GM12878 (cell line): ENCODE results near the gene ATL2. TPM values are rescaled to one million over a fixed set of nuclear protein-coding genes. Genes with fewer than 3 reads are reported as not detected.

Experiments
- ATAC-seq: fragments of 200-7000 bp; cut with Tn5 transposase; 3 replicates; pipeline ENCODE4 v1.9.1; 2020; ENCODE audit warnings: mild to moderate bottlenecking, moderate library complexity
- BruUV-seq: library from RNA; stranded (reverse); fragments of 400-500 nt; replicated peaks from 2 replicates; lab custom pipeline; 2021; lab: Mats Ljungman, UMichigan
- CTCF ChIA-PET: fragments of 300-600 bp; sonication (Branson Sonifier 250); formaldehyde crosslinking; extraction: SDS; loops from one replicate; lab custom pipeline; 2021; ENCODE audit warnings: inconsistent platforms; lab: Yijun Ruan, JAX
- POLR2A ChIA-PET: fragments of 350-600 bp; formaldehyde crosslinking; extraction: SDS; loops from one replicate; lab custom pipeline; 2021; ENCODE audit warnings: inconsistent platforms; lab: Charles Lee
- RAD21 ChIA-PET: fragments of 300-600 bp; sonication (Branson Sonifier 250); formaldehyde crosslinking; loops from one replicate; lab custom pipeline; 2023; ENCODE audit warnings: antibody characterized with exemption; ENCODE audit not compliant: unreplicated experiment; lab: Charles Lee
- SMC1A ChIA-PET: fragments of 300-600 bp; sonication (Branson Sonifier 250); formaldehyde crosslinking; loops from one replicate; lab custom pipeline; 2023; ENCODE audit not compliant: unreplicated experiment, uncharacterized antibody; lab: Charles Lee
- DNase-seq: peaks from one replicate; pipeline ENCODE4 v3.0.0-alpha.2; 2011; ENCODE audit warnings: low read depth, low spot score
- FAIRE-seq: peaks from 3 replicates; lab custom pipeline; 2011; peaks lifted over from hg19 to GRCh38; lab: Jason Lieb, UNC
- H2AFZ ChIP-seq: 2 replicates; pipeline ENCODE4 v1.6.0; 2011; ENCODE audit warnings: low read depth, low read length, control low read depth; ENCODE audit not compliant: control insufficient read depth
- H3K27ac ChIP-seq: 2 replicates; pipeline ENCODE4 v1.5.1; 2011; ENCODE audit warnings: control low read depth; ENCODE audit not compliant: control insufficient read depth, insufficient read depth
- H3K27me3 ChIP-seq, 2 experiments: replicated peaks in 1 of 2; 2 replicates each; pipeline versions ENCODE4 v1.6.0 to v1.6.1; 2011; ENCODE audit warnings: low read length in 1 of 2; ENCODE audit not compliant: control insufficient read depth in 2 of 2, insufficient read depth in 2 of 2
- H3K36me3 ChIP-seq, 2 experiments: 2 replicates each; pipeline ENCODE4 v1.5.1; 2011; ENCODE audit warnings: low read length in 1 of 2; ENCODE audit not compliant: control insufficient read depth in 2 of 2, insufficient read depth in 2 of 2
- H3K4me1 ChIP-seq: 2 replicates; pipeline ENCODE4 v1.6.1; 2011; ENCODE audit warnings: mild to moderate bottlenecking, low read length, moderate library complexity, mixed read lengths; ENCODE audit not compliant: control insufficient read depth, insufficient read depth
- H3K4me2 ChIP-seq: 2 replicates; pipeline ENCODE4 v1.6.0; 2011; ENCODE audit warnings: control low read depth; ENCODE audit not compliant: control insufficient read depth, insufficient read depth
- H3K4me3 ChIP-seq: fragments of 200-600 bp; sonication (generic); 2 replicates; pipeline ENCODE4 v1.5.1; 2016
- H3K79me2 ChIP-seq: 2 replicates; pipeline ENCODE4 v1.6.0; 2011; ENCODE audit warnings: low read length; ENCODE audit not compliant: control insufficient read depth, insufficient read depth
- H3K9ac ChIP-seq: 2 replicates; pipeline ENCODE4 v1.8.0; 2011; ENCODE audit warnings: low read length, control low read depth, mixed read lengths; ENCODE audit not compliant: control insufficient read depth, insufficient read depth
- H3K9me3 ChIP-seq: replicated peaks from 3 replicates; pipeline ENCODE4 v1.5.1; 2011; ENCODE audit warnings: mild to moderate bottlenecking, low read length; ENCODE audit not compliant: control insufficient read depth, insufficient read depth
- H4K20me1 ChIP-seq: 2 replicates; pipeline ENCODE4 v1.6.0; 2011; ENCODE audit not compliant: control insufficient read depth, insufficient read depth
- CEBPB ChIP-seq, 2 experiments: fragments of 150-350 bp in 1 of 2; IDR thresholded peaks; 2 replicates each; pipeline ENCODE4 v1.6.1; 2012 to 2014; ENCODE audit warnings: low read depth in 2 of 2, low read length in 2 of 2, borderline replicate concordance in 1 of 2, inconsistent platforms in 1 of 2
- EED ChIP-seq: sonication (generic); IDR thresholded peaks from 2 replicates; pipeline ENCODE4 v1.6.1; 2016; ENCODE audit warnings: antibody characterized with exemption, low read depth
- EP300 ChIP-seq, 2 experiments: fragments of 150-350 bp in 1 of 2; IDR thresholded peaks; 2 replicates each; pipeline ENCODE4 v1.6.1; 2011 to 2012; ENCODE audit warnings: low read depth in 2 of 2, low read length in 2 of 2, borderline replicate concordance in 1 of 2, improper control_type of control experiment in 1 of 2, inconsistent platforms in 1 of 2; ENCODE audit not compliant: control insufficient read depth in 1 of 2
- HCFC1 ChIP-seq: fragments of 150-350 bp; IDR thresholded peaks from 2 replicates; pipeline ENCODE4 v1.6.1; 2014; ENCODE audit warnings: low read length
- HDAC6 ChIP-seq: fragments of 200-600 bp; sonication (generic); IDR thresholded peaks from one replicate; pipeline ENCODE4 v1.8.0; 2017; ENCODE audit warnings: antibody characterized with exemption; ENCODE audit not compliant: unreplicated experiment
- IKZF2 ChIP-seq, 2 experiments: fragments of 450-650 bp; IDR thresholded peaks; 2 replicates each; pipeline ENCODE4 v1.6.1; 2017; ENCODE audit warnings: mild to moderate bottlenecking in 2 of 2, moderate library complexity in 2 of 2
- IRF4 ChIP-seq: IDR thresholded peaks from 2 replicates; pipeline ENCODE4 v1.6.1; 2011; ENCODE audit warnings: low read depth, low read length
- MTA3 ChIP-seq: IDR thresholded peaks from 2 replicates; pipeline ENCODE4 v1.6.1; 2012; ENCODE audit warnings: low read length, inconsistent platforms, borderline replicate concordance
- NFIC ChIP-seq: IDR thresholded peaks from 2 replicates; pipeline ENCODE4 v1.6.1; 2012; ENCODE audit warnings: low read depth, mild to moderate bottlenecking, inconsistent platforms, low read length, moderate library complexity
- NFYA ChIP-seq: IDR thresholded peaks from 2 replicates; pipeline ENCODE4 v1.6.1; 2011; ENCODE audit warnings: low read depth, mild to moderate bottlenecking, low read length, improper control_type of control experiment, borderline replicate concordance
- POU2F2 ChIP-seq: IDR thresholded peaks from 3 replicates; pipeline ENCODE4 v1.6.1; 2011; ENCODE audit warnings: low read depth, mild to moderate bottlenecking, low read length, borderline replicate concordance
- SPI1 ChIP-seq: IDR thresholded peaks from 2 replicates; pipeline ENCODE4 v1.6.1; 2011; ENCODE audit warnings: low read depth, mild to moderate bottlenecking, low read length, moderate library complexity, borderline replicate concordance; ENCODE audit not compliant: insufficient read depth
- YY1 ChIP-seq: IDR thresholded peaks from 2 replicates; pipeline ENCODE4 v1.6.1; 2011; ENCODE audit warnings: low read depth, mild to moderate bottlenecking, low read length
- WGBS: methylation state at CpG from one replicate; pipeline ENCODE4 v1.1.6; 2016; ENCODE audit warnings: low lambda C conversion rate; ENCODE audit not compliant: insufficient replicate concordance, insufficient coverage; ENCODE audit errors: missing lambda C conversion rate; 5-methylcytosine and 5-hydroxymethylcytosine counted together
- in situ Hi-C: fragments of 300-500 bp; cut with MboI; formaldehyde crosslinking; loops from 9 replicates; pipeline ENCODE4 v1.14.3; 2018; ENCODE audit warnings: mixed read lengths
- intact Hi-C: fragments of 100-400 bp; cut with micrococcal nuclease; formaldehyde crosslinking; loops from one replicate; pipeline ENCODE4 v1.14.2; 2022; ENCODE audit not compliant: unreplicated experiment
- polyA plus RNA-seq, 11 experiments: library from polyadenylated mRNA; depleted of rRNA in 4 of 11; unstranded in 6 of 11; stranded (reverse) in 5 of 11; fragments of >200 nt; fragmentation: Nextera tagmentation in 4 of 11; fragmentation: Illumina TruSeq in 1 of 11; extraction: Ambion mirVana in 4 of 11; extraction: Trizol in 1 of 11; gene quantifications; 1 replicate in 1 of 11; 2 replicates in 10 of 11; pipeline versions ENCODE4 v1.2.1 to v1.2.3, GENCODE V29; 2011 to 2016; ENCODE audit warnings: inconsistent platforms in 2 of 11, missing spikeins in 2 of 11, low read depth in 1 of 11
- total RNA-seq, 4 experiments: library from RNA; depleted of rRNA in 3 of 4; stranded (reverse); fragments of >200 nt in 3 of 4; fragmentation: Illumina TruSeq in 1 of 4; extraction: Trizol in 1 of 4; gene quantifications; 2 replicates each; pipeline versions ENCODE4 v1.2.1 to v1.2.3, GENCODE V29; 2013 to 2021

The ATL2 gene
- total and polyA plus RNA-seq, 10 of the 15 experiments (the other 5 are each of a cell fraction or from before 2014, with no cell fraction given), result 8.6 to 51.5 (median 41.8) TPM

DNA sequence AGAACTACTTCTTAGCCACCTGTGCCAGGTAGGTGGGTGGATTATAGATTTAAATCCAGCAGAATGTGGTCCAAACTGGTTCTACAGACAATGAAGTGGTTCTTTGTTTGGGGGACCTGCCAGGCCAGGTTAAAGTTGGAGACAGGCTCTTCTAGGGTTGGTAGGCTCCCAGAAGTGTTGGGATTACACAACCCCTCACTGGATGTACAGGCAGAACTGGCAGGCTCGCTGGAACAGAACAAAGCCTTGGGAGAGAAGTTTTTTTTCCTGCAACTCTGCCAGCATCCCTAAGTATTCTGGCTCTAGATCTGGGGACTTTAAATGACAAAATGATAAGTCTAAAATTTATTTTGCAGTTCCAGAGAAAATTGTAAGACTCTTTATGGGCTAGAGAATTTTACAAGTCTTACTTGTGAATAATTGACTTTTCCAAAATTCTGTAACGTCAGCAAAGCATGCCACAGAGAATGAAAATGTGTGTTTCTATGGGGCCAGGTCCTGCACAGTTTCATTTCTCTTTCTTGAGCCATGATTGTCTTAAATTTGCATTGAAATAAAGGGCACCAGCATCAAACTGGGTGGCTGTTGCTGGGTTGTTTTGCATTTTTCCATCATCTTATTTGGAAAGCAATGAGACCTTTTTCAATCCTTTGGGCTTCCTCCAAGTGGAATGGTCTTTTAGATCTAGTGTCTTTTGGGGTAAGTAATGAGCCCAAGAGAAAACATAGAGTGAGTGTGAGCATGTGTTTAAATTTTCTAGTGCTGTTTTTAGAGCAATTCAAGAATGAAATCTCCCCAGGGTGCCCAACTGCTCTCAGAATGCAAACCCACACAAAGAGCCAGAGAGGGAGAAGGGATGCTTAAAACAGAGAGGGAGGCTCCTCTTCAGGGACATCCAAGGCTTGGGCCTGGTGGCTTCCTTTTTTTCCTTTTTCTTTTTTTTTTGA lies 32.4 kb upstream of the ATL2 start:
- H3K36me3 ChIP-seq, result no peaks in the 10 kb centered on the region
- peak; percentile 59 for DNase-seq
- ATAC-seq, result peak; percentile 90
- H3K9me3 ChIP-seq, result peaks cover 5% of the 10 kb centered on the region; the same call in 2 of the 3 replicates
- H3K27ac ChIP-seq, result peak overlapping the region; percentile 68
- ChIA-PET RAD21 (no interaction called here), POLR2A (interaction anchor here (0.7 kb wide), 2 partner anchors 59 to 89 kb away, joined by 3 to 5 read pairs; no protein-coding TSS in a partner anchor), CTCF (interaction anchor here (0.7 to 1.0 kb wide), 2 partner anchors 9 to 135 kb away, joined by 3 to 4 read pairs; no protein-coding TSS in a partner anchor), SMC1A (interaction anchor here (1.3 kb wide), 1 partner anchor 99 kb away, joined by 3 read pairs; no protein-coding TSS in a partner anchor)
- H3K79me2 ChIP-seq, result no peaks in the 10 kb centered on the region
- peak overlapping the region; percentile 22 for H3K4me3 ChIP-seq
- in situ Hi-C loops (no loop called here), intact Hi-C loops (no loop called here)
- 0 out of 4 replicates have a peak, but pooled peaks of 1 of the 2 experiments have one; percentile 47 for TF ChIP-seq EP300 (IDR thresholded peaks at IDR 0.05; ENCODE audit: borderline replicate concordance in 1 of 2, control insufficient read depth in 1 of 2, low read depth in 2 of 2, low read length in 2 of 2)
- 0 out of 2 replicates have a peak, but pooled peaks have one; percentile 8 for TF ChIP-seq NFIC
- peak; percentile 12; the same call in 1 of the 2 replicates for TF ChIP-seq EED
- no peak for TF ChIP-seq NFYA
- TF ChIP-seq CEBPB (IDR thresholded peaks at IDR 0.05; ENCODE audit: borderline replicate concordance in 1 of 2, low read depth in 2 of 2, low read length in 2 of 2), result no peak
- 0 out of 2 replicates have a peak, but pooled peaks have one; percentile 20 for TF ChIP-seq MTA3
- peak; percentile 88 for TF ChIP-seq SPI1
- 0 out of 2 replicates have a peak, but pooled peaks have one; percentile 22 for TF ChIP-seq IRF4
- TF ChIP-seq YY1, result no peak
- TF ChIP-seq IKZF2 (IDR thresholded peaks at IDR 0.05), result peak in 1 of 2 experiments; percentile 30; a peak in 2 of 4 replicates
- no peak for TF ChIP-seq HDAC6
- peak; percentile 86 for TF ChIP-seq POU2F2
- TF ChIP-seq HCFC1, result no peak
- no peaks in the 10 kb centered on the region for H4K20me1 ChIP-seq
- no TSS peak for BruUV-seq
- no peaks in the 10 kb centered on the region for H3K27me3 ChIP-seq
- peak; percentile 75 for FAIRE-seq
- peak overlapping the region; percentile 17; the same call in 1 of the 2 replicates for H3K9ac ChIP-seq
- peaks cover 38% of the 10 kb centered on the region for H3K4me1 ChIP-seq
- WGBS, result 23% methylated on average over 2 of the region's 2 CpGs
- H2AFZ ChIP-seq, result peak overlapping the region; percentile 8
- peak overlapping the region; percentile 78 for H3K4me2 ChIP-seq
